Measurements from ENCODE around the gene STK11IP. TPM values are rescaled to one million over a fixed set of nuclear protein-coding genes. Genes with fewer than 3 reads are reported as not detected.
A peak's percentile ranks its signal among the peaks of the same experiment; 100 is the strongest.
"Not testable (repeated sequence)": the region's sequence is repeated elsewhere in the genome, so short reads cannot be mapped to it uniquely, and the experiment has no call there.

STK11IP gene
- total RNA-seq, 1 donor from 2014 or later: 14.0 TPM

- no peak for ATAC-seq
- intact Hi-C loops (cut with micrococcal nuclease): no loop called here
- DNase-seq: no peak
These were observed 44.4 kb downstream of the STK11IP start for GRCh38 chr2:219642069-219642454.

- intact Hi-C loops (cut with micrococcal nuclease): no loop called here
- ATAC-seq (peak; percentile 58), DNase-seq (peak; percentile 98)
These were observed 44.9 kb downstream of the STK11IP start for GRCh38 chr2:219642465-219643083.

GRCh38 chr2:219643084-219643473 is 45.4 kb downstream of the STK11IP start:
- DNase-seq (no peak), ATAC-seq (no peak)
- intact Hi-C loops (cut with micrococcal nuclease): no loop called here

GRCh38 chr2:219643788-219644398 is 46.2 kb downstream of the STK11IP start:
- DNase-seq (peak; percentile 78), ATAC-seq (peak; percentile 32)
- intact Hi-C loops (cut with micrococcal nuclease): no loop called here

DNA sequence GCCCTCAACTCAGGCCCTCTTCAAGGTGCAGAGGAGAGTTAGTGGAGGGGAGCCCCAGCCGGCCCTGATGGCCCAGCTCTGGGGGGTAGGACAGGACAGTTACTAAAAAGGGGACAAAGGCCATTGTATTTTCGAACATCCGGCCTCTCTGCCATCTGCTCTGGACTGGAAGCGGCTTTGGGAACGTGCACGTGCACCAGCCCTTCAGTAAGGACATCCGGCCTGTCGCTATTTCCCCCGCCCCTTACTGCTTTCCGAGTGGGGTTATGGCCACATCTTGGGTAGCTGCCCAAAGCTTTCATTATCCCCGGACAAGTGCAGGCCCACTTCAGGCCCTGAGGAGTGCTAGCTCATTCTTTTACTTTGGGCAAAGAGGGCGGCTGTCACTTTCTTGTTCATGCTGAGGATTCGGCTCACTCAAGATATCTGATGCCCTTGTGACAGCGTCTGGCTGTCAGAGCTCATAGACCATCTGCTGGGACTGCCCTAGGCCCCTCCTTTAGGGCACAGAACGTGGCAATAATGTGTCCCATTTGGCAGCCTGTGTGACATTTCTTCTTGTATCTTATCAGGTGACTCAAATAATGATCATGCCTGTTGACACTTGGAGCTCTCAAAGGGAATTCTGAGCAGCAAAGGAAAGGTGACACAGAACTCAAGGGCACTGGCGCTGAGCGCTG is 47.3 kb downstream of the STK11IP start:
- ATAC-seq: peak; percentile 71
- DNase-seq: peak; percentile 78
- intact Hi-C loops (cut with micrococcal nuclease): no loop called here

GRCh38 chr2:219645631-219646527 is 48.2 kb downstream of the STK11IP start:
- DNase-seq (peak; percentile 38), ATAC-seq (peak; percentile 16)
- intact Hi-C loops (cut with micrococcal nuclease): no loop called here

DNA sequence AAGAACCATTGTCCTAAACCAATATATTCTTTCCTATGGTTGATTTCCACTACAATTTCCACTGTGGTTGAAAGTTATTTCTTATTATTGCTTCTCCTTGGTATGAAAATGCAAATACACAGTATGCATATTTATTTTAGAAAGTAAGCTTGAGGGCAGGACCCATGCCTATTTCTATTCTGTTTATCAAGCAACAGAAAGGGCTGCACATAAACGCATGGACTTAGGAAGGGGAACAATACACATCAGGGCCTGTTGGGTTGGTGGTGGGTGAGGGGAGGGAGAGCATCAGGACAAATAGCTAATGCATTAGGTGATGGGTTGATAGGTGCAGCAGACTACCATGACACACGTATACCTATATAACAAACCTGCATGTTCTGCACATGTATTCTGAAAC is 50.5 kb downstream of the STK11IP start:
- intact Hi-C loops (cut with micrococcal nuclease): no loop called here
- ATAC-seq (no peak), DNase-seq (no peak)

- intact Hi-C loops (cut with micrococcal nuclease): no loop called here
- no peak for DNase-seq
- ATAC-seq: no peak
These were observed 51.3 kb downstream of the STK11IP start for GRCh38 chr2:219648963-219649362.

DNA sequence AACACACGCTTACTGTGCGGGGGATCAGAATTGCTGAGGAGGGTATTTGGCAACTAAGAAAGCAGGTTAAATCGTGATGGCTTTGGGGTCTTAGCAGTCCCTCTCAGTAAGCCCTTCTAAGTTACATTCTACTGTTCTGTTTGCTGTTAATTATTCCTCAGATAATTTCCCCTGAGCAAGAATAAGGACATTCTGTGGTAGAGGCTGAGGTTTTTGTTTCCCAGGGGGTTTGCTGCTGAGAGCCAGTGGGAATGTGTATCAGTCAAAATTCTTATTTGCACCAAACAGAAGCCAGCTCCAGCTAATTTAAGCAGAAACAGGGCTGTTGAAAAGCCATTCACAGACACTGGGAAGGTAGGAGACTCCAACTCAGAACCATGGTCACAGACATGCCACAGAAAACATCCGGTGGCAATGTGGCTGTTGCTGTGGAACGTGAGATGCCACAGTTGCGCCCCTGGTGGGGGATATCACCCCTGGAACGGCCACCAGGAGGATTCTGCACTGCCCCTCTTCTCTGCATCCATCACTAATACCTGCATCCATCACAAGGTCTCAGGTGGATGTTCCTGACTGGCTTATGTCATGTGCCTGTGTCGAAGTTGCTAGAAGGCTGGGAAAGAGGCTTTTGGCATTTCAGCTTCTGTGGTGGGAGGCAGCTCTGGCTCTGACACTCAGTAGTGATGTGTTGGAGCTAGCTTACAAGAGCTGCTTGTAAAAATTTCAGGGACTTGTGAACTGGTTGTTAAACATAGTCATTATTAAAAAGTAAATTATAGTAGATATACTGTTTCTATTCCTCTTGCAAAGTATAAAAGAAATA is 53.0 kb downstream of the STK11IP start:
- no peak for DNase-seq
- intact Hi-C loops (cut with micrococcal nuclease): no loop called here
- ATAC-seq: no peak

DNA sequence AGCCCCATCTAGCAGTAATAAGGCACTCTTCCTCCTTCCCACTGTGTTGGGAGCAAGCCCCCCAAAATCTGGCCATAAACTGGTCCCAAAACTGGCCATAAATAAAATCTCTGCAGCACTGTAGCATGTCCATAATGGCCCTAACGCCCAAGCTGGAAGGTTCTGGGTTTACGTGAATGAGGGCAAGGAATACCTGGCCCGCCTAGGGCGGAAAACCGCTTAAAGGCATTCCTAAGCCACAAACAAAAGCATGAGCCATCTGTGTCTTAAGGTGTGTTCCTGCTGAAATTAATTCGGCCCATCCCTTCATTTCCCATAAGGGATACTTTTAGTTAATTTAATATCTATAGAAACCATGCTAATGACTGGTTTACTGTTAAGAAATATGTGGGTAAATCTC is 54.0 kb downstream of the STK11IP start:
- intact Hi-C loops (cut with micrococcal nuclease); ATAC-seq; DNase-seq: not testable (repeated sequence)

GRCh38 chr2:219656526-219656925 is 58.9 kb downstream of the STK11IP start:
- DNase-seq (no peak), ATAC-seq (no peak)

DNA sequence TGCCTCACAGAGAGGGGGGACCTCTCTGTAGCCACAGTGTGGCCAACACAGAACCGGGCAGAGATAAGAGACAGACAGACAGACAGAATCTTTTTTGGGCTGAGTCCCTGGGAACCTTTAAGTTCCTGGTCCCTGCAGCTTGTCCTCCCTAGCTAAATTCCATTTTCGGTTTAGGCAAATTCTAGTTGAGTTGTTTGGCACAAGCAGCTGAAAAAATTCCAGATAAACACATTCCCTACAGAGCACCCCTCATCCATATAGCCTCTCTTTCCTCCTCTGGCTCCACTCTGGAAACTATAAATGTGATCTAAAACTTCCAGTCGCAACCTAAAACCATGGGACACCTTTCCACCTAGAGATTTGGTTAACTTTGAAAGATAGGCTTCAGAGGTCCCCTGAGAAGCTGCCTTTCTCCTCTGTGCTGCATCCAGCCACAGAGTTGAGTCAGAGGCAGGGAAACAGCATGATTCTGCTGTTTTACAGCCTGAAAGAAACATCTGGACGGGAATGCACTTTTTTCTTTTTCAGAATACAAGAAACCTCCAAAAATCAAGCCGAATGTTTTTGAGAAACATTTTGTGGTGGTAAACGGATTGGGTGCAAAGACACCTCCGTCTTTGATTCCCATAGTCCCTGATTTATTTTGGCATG is 60.7 kb downstream of the STK11IP start:
- ATAC-seq: peak; percentile 73
- intact Hi-C loops (cut with micrococcal nuclease): no loop called here
- DNase-seq: no peak

More at GRCh38 chr2:219656526-219656925, 58.9 kb downstream of the STK11IP start:
- intact Hi-C loops (cut with micrococcal nuclease): no loop called here

DNA sequence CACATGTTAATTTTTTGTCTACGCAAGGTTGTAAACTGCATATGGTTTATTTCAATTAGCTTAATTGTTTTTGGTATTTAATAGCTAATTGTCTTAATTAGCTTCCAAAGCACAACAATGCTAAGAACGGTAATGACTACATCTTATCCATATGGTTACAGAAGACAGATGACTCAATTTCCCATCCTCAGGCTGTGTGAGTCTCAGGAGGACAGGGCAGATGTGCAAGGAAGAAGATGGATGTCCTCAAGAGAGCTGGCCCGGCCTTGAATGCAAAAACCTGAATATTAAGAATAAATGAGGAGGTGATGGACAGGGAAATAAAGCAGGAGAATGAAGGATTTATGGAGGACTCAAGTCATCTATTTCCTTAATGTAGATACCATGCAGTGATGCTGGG is 61.2 kb downstream of the STK11IP start:
- DNase-seq: no peak
- intact Hi-C loops (cut with micrococcal nuclease): no loop called here
- ATAC-seq: no peak

DNA sequence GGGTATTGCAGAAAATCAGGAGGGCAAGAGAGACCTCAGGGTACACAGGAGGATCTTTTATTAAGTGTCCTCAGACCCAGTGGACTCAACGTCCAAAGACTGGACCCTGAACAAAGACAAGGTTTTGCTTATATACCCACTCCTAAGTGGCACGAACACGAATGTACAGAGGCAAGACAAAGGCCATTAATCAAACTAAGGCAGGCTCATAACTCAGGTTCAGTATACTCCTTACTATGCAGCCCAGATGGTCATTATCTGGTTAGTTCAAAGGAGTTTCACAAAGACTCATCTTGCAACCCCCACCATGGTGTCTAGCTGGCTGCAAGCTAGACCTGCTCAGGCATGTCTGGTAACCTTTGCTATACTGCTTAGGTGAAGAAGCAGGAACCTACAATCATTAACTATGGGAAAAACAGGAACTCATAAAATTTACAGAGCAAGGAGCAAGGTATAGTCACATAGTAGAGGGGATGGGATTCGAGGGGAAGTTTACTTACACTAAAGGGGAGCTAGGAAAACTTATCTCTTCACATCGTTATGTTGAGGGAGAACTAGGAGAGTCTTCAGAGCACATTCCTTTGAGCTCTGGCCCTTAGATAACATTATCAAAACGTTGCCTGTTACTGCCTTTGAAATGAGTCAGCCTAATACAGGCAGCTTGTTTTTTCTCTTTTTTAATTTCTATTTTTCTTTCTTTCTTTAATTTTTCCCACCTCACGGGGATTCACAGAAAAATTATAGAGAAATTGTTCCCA is 63.7 kb downstream of the STK11IP start:
- DNase-seq: no peak
- ATAC-seq: no peak
- intact Hi-C loops (cut with micrococcal nuclease): no loop called here

GRCh38 chr2:219661955-219662395 is 64.3 kb downstream of the STK11IP start:
- intact Hi-C loops (cut with micrococcal nuclease): no loop called here
- no peak for DNase-seq
- no peak for ATAC-seq

DNA sequence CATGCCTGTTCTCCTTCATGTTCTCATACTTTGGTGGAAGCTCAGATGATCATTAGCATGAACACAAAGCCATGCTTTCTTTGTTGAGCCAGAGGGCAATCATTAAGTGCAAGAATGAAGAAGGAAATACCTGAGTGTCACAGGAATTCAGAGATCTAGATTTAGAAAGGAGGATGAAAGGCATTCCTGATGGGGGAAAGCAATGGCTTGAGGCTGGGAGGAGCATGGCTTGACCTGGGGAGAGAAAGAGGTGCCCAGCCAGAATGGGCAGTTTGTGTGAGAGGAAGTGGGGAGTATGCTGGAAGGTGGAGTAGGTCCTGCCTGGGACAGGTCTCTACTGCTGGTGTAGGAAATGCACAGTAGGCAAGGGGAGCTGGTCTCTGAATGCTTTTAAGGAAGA is 64.9 kb downstream of the STK11IP start:
- DNase-seq (no peak), ATAC-seq (no peak)
- intact Hi-C loops (cut with micrococcal nuclease): no loop called here

- intact Hi-C loops (cut with micrococcal nuclease): no loop called here
- no peak for ATAC-seq
- DNase-seq: no peak
These were observed 65.6 kb downstream of the STK11IP start for GRCh38 chr2:219663116-219663762.
